H9 (cell line): ENCODE measurements around the gene LTBP2. TPM values are rescaled to one million over a fixed set of nuclear protein-coding genes. Genes with fewer than 3 reads are reported as not detected.

Experiments used
- DNase-seq: peaks from one replicate; pipeline ENCODE4 v3.0.0-alpha.2; 2017
- H2AFZ ChIP-seq: one replicate; pipeline ENCODE4 v1.6.1; 2013; ENCODE audit warnings: mild to moderate bottlenecking, low read length, control low read depth, moderate library complexity
- H2AK5ac ChIP-seq: 2 replicates; pipeline ENCODE4 v1.6.1; 2013; ENCODE audit warnings: low read length, control low read depth, mixed read lengths; ENCODE audit not compliant: insufficient read length
- H2BK120ac ChIP-seq: one replicate; pipeline ENCODE4 v1.6.1; 2013; ENCODE audit warnings: low read depth, mild to moderate bottlenecking, low read length, control low read depth, inconsistent platforms; ENCODE audit not compliant: poor library complexity, severe bottlenecking
- H2BK12ac ChIP-seq: 2 replicates; pipeline ENCODE4 v1.6.1; 2013; ENCODE audit warnings: low read length, control low read depth, mixed read lengths, low read depth; ENCODE audit not compliant: insufficient read length
- H2BK15ac ChIP-seq: 2 replicates; pipeline ENCODE4 v1.6.1; 2013; ENCODE audit warnings: low read depth, low read length, control low read depth
- H2BK20ac ChIP-seq: one replicate; pipeline ENCODE4 v1.6.1; 2013; ENCODE audit warnings: low read depth, mild to moderate bottlenecking, low read length, control low read depth, inconsistent platforms; ENCODE audit not compliant: poor library complexity, severe bottlenecking
- H2BK5ac ChIP-seq: 2 replicates; pipeline ENCODE4 v1.6.1; 2013; ENCODE audit warnings: low read length, control low read depth, mixed read lengths; ENCODE audit not compliant: insufficient read length
- H3K14ac ChIP-seq: 2 replicates; pipeline ENCODE4 v1.6.1; 2013; ENCODE audit warnings: low read length, control low read depth; ENCODE audit not compliant: insufficient read depth
- H3K18ac ChIP-seq: 2 replicates; pipeline ENCODE4 v1.6.1; 2013; ENCODE audit warnings: low read depth, mild to moderate bottlenecking, mixed read lengths, low read length, control low read depth; ENCODE audit not compliant: insufficient read length
- H3K23ac ChIP-seq: 2 replicates; pipeline ENCODE4 v1.6.1; 2013; ENCODE audit warnings: low read length, control low read depth, mixed read lengths, low read depth; ENCODE audit not compliant: insufficient read length
- H3K23me2 ChIP-seq: 2 replicates; pipeline ENCODE4 v1.6.1; 2013; ENCODE audit warnings: low read depth, mild to moderate bottlenecking, mixed read lengths, low read length, control low read depth; ENCODE audit not compliant: insufficient read length, poor library complexity, severe bottlenecking
- H3K27ac ChIP-seq: 2 replicates; pipeline ENCODE4 v1.5.1; 2013; ENCODE audit warnings: low read length, control low read depth, mixed read lengths, low read depth; ENCODE audit not compliant: insufficient read length
- H3K27me3 ChIP-seq: 2 replicates; pipeline ENCODE4 v1.6.1; 2013; ENCODE audit warnings: low read length, control low read depth, inconsistent platforms; ENCODE audit not compliant: insufficient read depth
- H3K4ac ChIP-seq: 2 replicates; pipeline ENCODE4 v1.6.1; 2013; ENCODE audit warnings: low read depth, mild to moderate bottlenecking, control low read depth, inconsistent platforms, low read length, moderate library complexity
- H3K4me1 ChIP-seq: 2 replicates; pipeline ENCODE4 v1.6.1; 2013; ENCODE audit warnings: low read length, control low read depth, inconsistent platforms; ENCODE audit not compliant: insufficient read depth
- H3K4me2 ChIP-seq: 2 replicates; pipeline ENCODE4 v1.6.1; 2013; ENCODE audit warnings: low read length, control low read depth, mixed read lengths; ENCODE audit not compliant: insufficient read length, insufficient read depth
- H3K56ac ChIP-seq: 2 replicates; pipeline ENCODE4 v1.6.1; 2013; ENCODE audit warnings: low read depth, mild to moderate bottlenecking, mixed read lengths, low read length, control low read depth; ENCODE audit not compliant: insufficient read length
- H3K79me1 ChIP-seq: 2 replicates; pipeline ENCODE4 v1.6.1; 2013; ENCODE audit warnings: low read depth, mild to moderate bottlenecking, moderate library complexity, low read length, control low read depth, inconsistent platforms; ENCODE audit not compliant: insufficient read depth, poor library complexity, severe bottlenecking
- H3K79me2 ChIP-seq: 2 replicates; pipeline ENCODE4 v1.6.1; 2013; ENCODE audit warnings: low read length, control low read depth, inconsistent platforms; ENCODE audit not compliant: insufficient read depth
- H3K9ac ChIP-seq: 2 replicates; pipeline ENCODE4 v1.6.1; 2013; ENCODE audit warnings: low read length, control low read depth, mixed read lengths; ENCODE audit not compliant: insufficient read length; ENCODE audit errors: extremely low read depth
- H3K9me3 ChIP-seq: one replicate; pipeline ENCODE4 v1.6.1; 2013; ENCODE audit warnings: low read depth, low read length, inconsistent platforms; ENCODE audit not compliant: control insufficient read depth
- H3T11ph ChIP-seq: one replicate; pipeline ENCODE4 v1.6.1; 2013; ENCODE audit warnings: mild to moderate bottlenecking, low read length, control low read depth, inconsistent platforms
- H4K20me1 ChIP-seq: one replicate; pipeline ENCODE4 v1.6.1; 2013; ENCODE audit not compliant: control insufficient read depth, insufficient read length, insufficient read depth
- H4K5ac ChIP-seq: 2 replicates; pipeline ENCODE4 v1.6.1; 2013; ENCODE audit warnings: low read depth, mild to moderate bottlenecking, mixed read lengths, low read length, control low read depth; ENCODE audit not compliant: insufficient read length
- H4K8ac ChIP-seq: replicated peaks from 2 replicates; pipeline ENCODE4 v1.6.1; 2013; ENCODE audit warnings: low read length, control low read depth, mixed read lengths, low read depth; ENCODE audit not compliant: insufficient read length
- H4K91ac ChIP-seq: 2 replicates; pipeline ENCODE4 v1.6.1; 2013; ENCODE audit warnings: low read depth, mild to moderate bottlenecking, moderate library complexity, mixed read lengths, low read length, control low read depth; ENCODE audit not compliant: insufficient read length
- H3K27ac Mint-ChIP-seq, 3 experiments: 2 replicates in 2 of 3; 3 replicates in 1 of 3; pipeline ENCODE4 v1.8.0; 2020 to 2021; ENCODE audit warnings: mixed read lengths in 3 of 3, mild to moderate bottlenecking in 1 of 3, moderate library complexity in 1 of 3
- H3K27me3 Mint-ChIP-seq: 2 replicates; pipeline ENCODE4 v1.8.0; 2021; ENCODE audit warnings: low read depth, mild to moderate bottlenecking, moderate library complexity, mixed read lengths
- H3K36me3 Mint-ChIP-seq, 3 experiments: 2 replicates in 2 of 3; 3 replicates in 1 of 3; pipeline ENCODE4 v1.8.0; 2020 to 2021; ENCODE audit warnings: low read depth in 3 of 3, mixed read lengths in 3 of 3; ENCODE audit not compliant: insufficient read depth in 1 of 3
- H3K4me1 Mint-ChIP-seq, 2 experiments: 2 replicates each; pipeline ENCODE4 v1.8.0; 2020; ENCODE audit warnings: mixed read lengths in 2 of 2
- H3K4me3 Mint-ChIP-seq, 2 experiments: 2 replicates in 1 of 2; 3 replicates in 1 of 2; pipeline ENCODE4 v1.8.0; 2020 to 2021; ENCODE audit warnings: mild to moderate bottlenecking in 2 of 2, mixed read lengths in 2 of 2, moderate library complexity in 1 of 2
- H3K9me3 Mint-ChIP-seq, 2 experiments: 2 replicates in 1 of 2; 3 replicates in 1 of 2; pipeline ENCODE4 v1.8.0; 2020; ENCODE audit warnings: mild to moderate bottlenecking in 2 of 2, mixed read lengths in 2 of 2, moderate library complexity in 1 of 2
- WGBS: extraction: QIAGEN DNeasy Blood & Tissue Kit; methylation state at CpG from one replicate; pipeline ENCODE4 v1.1.7; 2013; ENCODE audit warnings: missing lambda C conversion rate, low lambda C conversion rate, mixed read lengths; ENCODE audit not compliant: insufficient read length; ENCODE audit errors: extremely low coverage; 5-methylcytosine and 5-hydroxymethylcytosine counted together
- total RNA-seq: library from RNA; stranded (reverse); gene quantifications from 2 replicates; pipeline ENCODE4 v1.2.1, GENCODE V29; 2021
- TF ChIP-seq, protein P1 (sequence below): fragments of 200-600 bp; sonication (generic); conservative IDR thresholded peaks from 3 replicates; pipeline ENCODE4 v1.8.0; 2021; ENCODE audit warnings: antibody characterized with exemption, mild to moderate bottlenecking

LTBP2 gene
- total RNA-seq, 1 experiment from 2014 or later = 0.77 TPM

DNA sequence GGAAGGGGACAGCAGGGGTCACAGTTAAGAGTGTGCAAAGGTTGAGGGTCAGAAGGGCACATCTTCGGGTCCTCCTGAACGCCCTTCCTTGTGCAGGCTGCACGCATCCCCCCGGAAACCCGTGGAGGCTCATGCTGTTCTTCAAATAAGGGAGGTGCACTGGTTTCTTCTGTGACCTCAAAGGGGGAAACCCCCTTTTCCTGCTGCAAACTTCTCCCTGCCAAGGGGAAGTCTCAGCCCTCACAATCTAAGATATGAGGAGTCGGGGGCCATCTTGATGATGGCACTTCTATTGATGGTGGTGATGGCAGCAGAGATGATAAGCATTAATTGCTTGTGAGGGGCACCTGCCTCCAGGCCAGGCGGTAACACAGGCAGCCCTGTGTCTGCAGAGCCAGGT lies 78.5 kb downstream of the LTBP2 start:
- TF ChIP-seq, protein P1, sequence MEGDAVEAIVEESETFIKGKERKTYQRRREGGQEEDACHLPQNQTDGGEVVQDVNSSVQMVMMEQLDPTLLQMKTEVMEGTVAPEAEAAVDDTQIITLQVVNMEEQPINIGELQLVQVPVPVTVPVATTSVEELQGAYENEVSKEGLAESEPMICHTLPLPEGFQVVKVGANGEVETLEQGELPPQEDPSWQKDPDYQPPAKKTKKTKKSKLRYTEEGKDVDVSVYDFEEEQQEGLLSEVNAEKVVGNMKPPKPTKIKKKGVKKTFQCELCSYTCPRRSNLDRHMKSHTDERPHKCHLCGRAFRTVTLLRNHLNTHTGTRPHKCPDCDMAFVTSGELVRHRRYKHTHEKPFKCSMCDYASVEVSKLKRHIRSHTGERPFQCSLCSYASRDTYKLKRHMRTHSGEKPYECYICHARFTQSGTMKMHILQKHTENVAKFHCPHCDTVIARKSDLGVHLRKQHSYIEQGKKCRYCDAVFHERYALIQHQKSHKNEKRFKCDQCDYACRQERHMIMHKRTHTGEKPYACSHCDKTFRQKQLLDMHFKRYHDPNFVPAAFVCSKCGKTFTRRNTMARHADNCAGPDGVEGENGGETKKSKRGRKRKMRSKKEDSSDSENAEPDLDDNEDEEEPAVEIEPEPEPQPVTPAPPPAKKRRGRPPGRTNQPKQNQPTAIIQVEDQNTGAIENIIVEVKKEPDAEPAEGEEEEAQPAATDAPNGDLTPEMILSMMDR = no peak
- WGBS = no CpG with 5 or more reads among the region's 7 CpGs
- no peak overlapping the region for H3K18ac ChIP-seq

More for the DNA sequence above, 78.5 kb downstream of the LTBP2 start:
- Histone ChIP-seq H3K79me2 (no peaks in the 10 kb centered on the region), H2BK120ac (no peak overlapping the region), H3K27ac (no peak overlapping the region), H2BK20ac (no peak overlapping the region), H4K20me1 (no peaks in the 10 kb centered on the region), H2AFZ (no peak overlapping the region), H2BK15ac (no peak overlapping the region), H4K91ac (no peak overlapping the region), H3K79me1 (no peaks in the 10 kb centered on the region), H4K8ac (no peak overlapping the region), H2AK5ac (no peak overlapping the region), H3K27me3 (no peaks in the 10 kb centered on the region), H3K9ac (no peak overlapping the region), H3K23ac (no peak overlapping the region), H4K5ac (no peak overlapping the region), H3K4me1 (no peaks in the 10 kb centered on the region), H2BK5ac (no peak overlapping the region), H3K4me2 (no peak overlapping the region), H3T11ph (no peak overlapping the region), H3K9me3 (no peaks in the 10 kb centered on the region), H3K56ac (no peak overlapping the region), H2BK12ac (no peak overlapping the region), H3K4ac (no peak overlapping the region), H3K14ac (no peak overlapping the region; the same call in 1 of the 2 replicates), H3K23me2 (no peaks in the 10 kb centered on the region)
- Mint-ChIP-seq H3K27ac (no peak overlapping the region; a peak in 1 of 7 replicates), H3K4me1 (peaks cover 3 to 11% of the 10 kb centered on the region in 2 experiments), H3K4me3 (no peak overlapping the region), H3K36me3 (no peaks in the 10 kb centered on the region), H3K27me3 (peaks cover 2% of the 10 kb centered on the region; the same call in 1 of the 2 replicates), H3K9me3 (no peaks in the 10 kb centered on the region)
- no peak for DNase-seq
